ENCODE measurements around the gene HAPSTR1. TPM values are rescaled to one million over a fixed set of nuclear protein-coding genes. Genes with fewer than 3 reads are reported as not detected.

Gene HAPSTR1
- total and polyA plus RNA-seq, 2 of the 4 experiments (the other 2 are of a cell fraction) = 22.2 to 56.5 TPM

DNA sequence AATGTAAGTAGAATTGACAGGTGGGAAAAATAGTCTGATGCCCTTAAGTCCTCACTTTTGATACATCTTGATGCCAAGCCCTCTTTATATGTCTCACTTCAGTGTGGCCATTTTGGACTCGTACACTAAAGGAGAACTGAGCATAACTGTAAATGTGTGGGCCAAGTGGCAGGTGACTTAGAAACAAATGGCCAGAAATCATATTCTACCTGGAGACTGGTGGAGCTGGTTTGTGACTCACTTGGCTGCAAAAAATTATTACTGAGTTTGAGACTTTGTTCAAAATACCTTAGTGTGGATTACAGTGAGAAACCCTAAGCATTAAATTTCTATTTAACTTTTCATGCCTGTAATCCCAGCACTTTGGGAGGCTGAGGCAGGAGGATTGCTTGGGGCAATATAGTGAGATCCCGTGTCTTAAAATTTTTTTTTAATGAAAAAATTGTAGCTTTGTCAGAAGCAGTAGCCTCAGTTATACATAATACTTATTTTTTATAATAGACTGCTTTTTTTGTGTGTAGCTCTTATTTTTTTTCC lies 5.0 kb downstream of the HAPSTR1 start:
- no peak overlapping the region for H3K27ac ChIP-seq (ENCODE audit: insufficient read depth, low read length)
- no TSS peak for BruUV-seq (replicated peaks)
- H4K5ac ChIP-seq (ENCODE audit: low read depth, low read length) = no peak overlapping the region
- H4K20me1 ChIP-seq (ENCODE audit: insufficient read depth, low read length) = peaks cover 91% of the 10 kb centered on the region
- intact Hi-C loops (cut with micrococcal nuclease) (loop anchor here (10.0 kb wide), 1 partner anchor 192 kb away; no protein-coding TSS in a partner anchor), in situ Hi-C loops (cut with MboI; ENCODE audit: low sequenced_read_pairs) (loop anchor here (10.0 kb wide), 1 partner anchor 132 kb away; the partner anchor contains the start of gene USP7), dilution Hi-C loops (cut with HindIII; ENCODE audit: low sequenced_read_pairs, unreplicated experiment) (no loop called here)
- no peak overlapping the region for H3K4ac ChIP-seq (ENCODE audit: low read depth, low read length)
- no peak overlapping the region for H3K9ac ChIP-seq (ENCODE audit: low read depth, low read length)
- H3K23ac ChIP-seq (ENCODE audit: low read depth, low read length) = peak overlapping the region; percentile 4; the same call in 1 of the 2 replicates
- no peak overlapping the region for H2AK5ac ChIP-seq (ENCODE audit: low read depth, low read length)
- H2BK5ac ChIP-seq (ENCODE audit: low read depth, low read length, poor library complexity, severe bottlenecking) = no peak overlapping the region
- H3K14ac ChIP-seq (replicated peaks; ENCODE audit: low read depth, low read length) = no peak overlapping the region
- H2BK120ac ChIP-seq (ENCODE audit: low read depth, low read length) = no peak overlapping the region
- no peak overlapping the region for H2AFZ ChIP-seq (replicated peaks; ENCODE audit: low read length, poor library complexity)
- TF ChIP-seq RFX5 (IDR thresholded peaks at IDR 0.05; ENCODE audit: low read depth, low read length) (no peak), ELK1 (IDR thresholded peaks at IDR 0.05; ENCODE audit: borderline replicate concordance, low read depth, low read length) (no peak), SMC3 (IDR thresholded peaks at IDR 0.05; ENCODE audit: low read depth, low read length) (no peak)
- H2BK20ac ChIP-seq (ENCODE audit: low read depth, low read length) = no peak overlapping the region
- H3K36me3 ChIP-seq (ENCODE audit: control insufficient read depth, insufficient read depth, low read length) = peaks cover 34% of the 10 kb centered on the region
- peaks cover 17% of the 10 kb centered on the region for H3K4me1 ChIP-seq (ENCODE audit: control insufficient read depth, insufficient read depth, low read length)
- WGBS, 2 experiments (ENCODE audit: extremely low coverage in 2 of 2, insufficient read length in 1 of 2) = no CpG with 5 or more reads among the region's 2 CpGs
- no peak overlapping the region for H2BK15ac ChIP-seq (ENCODE audit: low read depth, low read length)
- ATAC-seq (ENCODE audit: low read depth) (no peak), DNase-seq (no peak)
- no peak overlapping the region for H3K56ac ChIP-seq (ENCODE audit: extremely low read depth, insufficient read depth, low read length)
- CTCF ChIA-PET = no interaction called here
- peaks cover 0 to 32% of the 10 kb centered on the region in 2 experiments; a peak in 2 of 4 replicates for H3K79me1 ChIP-seq (ENCODE audit: low read depth in 1 of 2, low read length in 2 of 2)
- H2AK9ac ChIP-seq (replicated peaks; ENCODE audit: low read depth, low read length, poor library complexity) = no peak overlapping the region
- H4K91ac ChIP-seq (ENCODE audit: insufficient read depth, low read depth, low read length) = no peak overlapping the region
- H3K9me1 ChIP-seq (ENCODE audit: insufficient read depth, low read length) = peaks cover 26% of the 10 kb centered on the region
- no peak overlapping the region for H3K4me2 ChIP-seq (ENCODE audit: low read depth, low read length)
- no peak overlapping the region for H3K4me3 ChIP-seq (ENCODE audit: insufficient read depth, low read depth, low read length)
- no peak overlapping the region for H4K8ac ChIP-seq (ENCODE audit: low read depth in 2 of 2, low read length in 2 of 2)
- no peak overlapping the region for H3K18ac ChIP-seq (ENCODE audit: low read depth, low read length)
- no peaks in the 10 kb centered on the region for H3K27me3 ChIP-seq (ENCODE audit: control insufficient read depth, insufficient read depth, low read length)
- no peaks in the 10 kb centered on the region for H3K9me3 ChIP-seq (ENCODE audit: control insufficient read depth, insufficient read depth, low read length)
- POLR2A ChIA-PET (ENCODE audit: unreplicated experiment) = no interaction called here

All from IMR-90 (cell line).